Lower lobe of right lung (tissue), 2 donors: ENCODE results near the gene TNFAIP6. TPM values are rescaled to one million over a fixed set of nuclear protein-coding genes. Genes with fewer than 3 reads are reported as not detected.
"Not testable (repeated sequence)": the region's sequence is repeated elsewhere in the genome, so short reads cannot be mapped to it uniquely, and the experiment has no call there.

Experiments
- ATAC-seq, 2 donors: fragments of 200-7000 bp; cut with Tn5 transposase; one replicate each; pipeline ENCODE4 v1.9.1; 2020 to 2022; ENCODE audit warnings: mild to moderate bottlenecking in 2 of 2, moderate library complexity in 2 of 2
- DNase-seq: peaks from one replicate; pipeline ENCODE4 v3.0.0-alpha.2; 2020
- H3K27ac ChIP-seq: fragments of 200-600 bp; one replicate; pipeline ENCODE4 v1.8.0; 2022
- H3K27me3 ChIP-seq: fragments of 200-600 bp; one replicate; pipeline ENCODE4 v1.8.0; 2022; ENCODE audit warnings: low read depth
- H3K36me3 ChIP-seq: fragments of 200-600 bp; one replicate; pipeline ENCODE4 v1.8.0; 2022; ENCODE audit warnings: mild to moderate bottlenecking
- H3K4me1 ChIP-seq: fragments of 200-600 bp; one replicate; pipeline ENCODE4 v1.8.0; 2022
- H3K4me3 ChIP-seq: fragments of 200-600 bp; one replicate; pipeline ENCODE4 v1.8.0; 2022; ENCODE audit warnings: mild to moderate bottlenecking
- H3K9me3 ChIP-seq: fragments of 200-600 bp; one replicate; pipeline ENCODE4 v1.8.0; 2022
- intact Hi-C: fragments of 100-400 bp; cut with DNase I; formaldehyde crosslinking; loops from one replicate; pipeline ENCODE4 v1.11.0; 2022
- total RNA-seq: library from RNA; stranded (reverse); fragmentation: NEBNext Ultra II Directional; extraction: Animal tissue kit (Norgen Biotek cat#: 25700); gene quantifications from one replicate; pipeline ENCODE4 v1.2.1, GENCODE V29; 2021
- TF ChIP-seq, protein P1 (sequence below): fragments of 200-600 bp; IDR thresholded peaks from one replicate; pipeline ENCODE4 v1.8.0; 2022; ENCODE audit warnings: antibody characterized with exemption, mild to moderate bottlenecking
- donor health status: DM: no; HTN: yes; CAD: no; lungs with severe emphysema.

The TNFAIP6 gene
- total RNA-seq, 1 donor from 2014 or later, result 2.1 TPM

DNA sequence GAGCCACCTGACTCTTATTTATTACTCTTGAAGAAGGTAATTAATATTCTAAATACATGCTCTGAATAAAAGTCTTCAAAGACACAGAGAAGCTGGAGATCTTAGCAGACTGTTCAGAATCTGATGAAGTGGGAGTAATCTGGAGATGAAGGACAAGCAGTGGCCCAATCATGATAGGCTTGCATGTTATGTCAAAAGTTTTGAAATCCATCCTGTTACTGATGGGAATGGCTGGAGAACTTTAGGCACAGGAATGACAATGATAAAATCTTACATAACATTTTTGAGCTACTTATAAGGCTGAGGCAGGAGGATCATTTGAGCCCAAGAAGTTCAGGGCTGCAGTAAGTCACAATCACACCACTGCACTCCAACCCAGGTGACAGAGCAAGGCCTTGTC is 49.9 kb downstream of the TNFAIP6 start:
- TF ChIP-seq, protein P1, sequence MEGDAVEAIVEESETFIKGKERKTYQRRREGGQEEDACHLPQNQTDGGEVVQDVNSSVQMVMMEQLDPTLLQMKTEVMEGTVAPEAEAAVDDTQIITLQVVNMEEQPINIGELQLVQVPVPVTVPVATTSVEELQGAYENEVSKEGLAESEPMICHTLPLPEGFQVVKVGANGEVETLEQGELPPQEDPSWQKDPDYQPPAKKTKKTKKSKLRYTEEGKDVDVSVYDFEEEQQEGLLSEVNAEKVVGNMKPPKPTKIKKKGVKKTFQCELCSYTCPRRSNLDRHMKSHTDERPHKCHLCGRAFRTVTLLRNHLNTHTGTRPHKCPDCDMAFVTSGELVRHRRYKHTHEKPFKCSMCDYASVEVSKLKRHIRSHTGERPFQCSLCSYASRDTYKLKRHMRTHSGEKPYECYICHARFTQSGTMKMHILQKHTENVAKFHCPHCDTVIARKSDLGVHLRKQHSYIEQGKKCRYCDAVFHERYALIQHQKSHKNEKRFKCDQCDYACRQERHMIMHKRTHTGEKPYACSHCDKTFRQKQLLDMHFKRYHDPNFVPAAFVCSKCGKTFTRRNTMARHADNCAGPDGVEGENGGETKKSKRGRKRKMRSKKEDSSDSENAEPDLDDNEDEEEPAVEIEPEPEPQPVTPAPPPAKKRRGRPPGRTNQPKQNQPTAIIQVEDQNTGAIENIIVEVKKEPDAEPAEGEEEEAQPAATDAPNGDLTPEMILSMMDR, result no peak
- H3K27me3 ChIP-seq, result no peaks in the 10 kb centered on the region
- intact Hi-C loops, result no loop called here

DNA sequence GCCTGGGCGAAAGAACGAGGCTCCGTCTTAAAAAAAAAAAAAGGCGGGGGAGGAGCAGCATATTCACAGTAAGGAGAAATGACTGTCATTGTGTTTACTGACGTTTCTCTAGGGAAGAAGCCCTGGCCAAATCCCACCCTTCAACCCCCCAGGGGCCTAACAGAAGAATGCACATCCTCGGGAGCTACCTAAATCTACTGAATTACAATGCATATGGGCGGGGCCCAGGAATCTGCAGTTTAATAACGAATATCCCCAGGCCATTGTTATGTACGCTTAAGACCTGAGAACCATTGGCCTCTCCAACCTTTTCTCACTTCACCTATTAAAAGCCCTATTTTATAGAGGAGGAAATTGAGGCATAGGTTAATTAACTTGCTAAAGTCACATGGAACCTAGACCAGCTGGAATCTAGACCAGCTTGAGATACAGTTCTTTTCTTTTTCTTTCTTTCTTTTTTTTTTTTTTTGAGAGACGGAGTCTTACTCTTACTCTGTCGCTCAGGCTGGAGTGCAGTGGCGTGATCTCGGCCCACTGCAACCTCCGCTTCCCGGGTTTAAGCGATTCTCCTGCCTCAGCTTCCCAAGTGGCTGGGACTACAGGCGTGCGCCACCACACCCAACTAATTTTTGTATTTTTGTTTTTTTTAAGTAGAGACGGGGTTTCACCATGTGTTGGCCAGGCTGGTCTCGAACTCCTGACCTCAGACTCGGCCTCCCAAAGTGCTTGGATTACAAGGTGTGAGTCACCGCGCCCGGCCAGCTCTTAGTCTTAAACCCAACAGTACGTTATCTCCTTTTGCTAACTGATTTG is 51.6 kb downstream of the TNFAIP6 start:
- DNase-seq, result no peak
- intact Hi-C loops, result no loop called here
- TF ChIP-seq, protein P1, result no peak
- ATAC-seq, result no peak
- Histone ChIP-seq H3K4me3 (peak overlapping the region; percentile 92), H3K9me3 (no peaks in the 10 kb centered on the region), H3K4me1 (peaks cover 13% of the 10 kb centered on the region), H3K27me3 (no peaks in the 10 kb centered on the region), H3K27ac (peak overlapping the region; percentile 91), H3K36me3 (peaks cover 22% of the 10 kb centered on the region)

More for the DNA sequence above, 49.9 kb downstream of the TNFAIP6 start:
- H3K4me3 ChIP-seq, result no peak overlapping the region
- ATAC-seq (no peak), DNase-seq (no peak)
- H3K27ac ChIP-seq, result no peak overlapping the region
- H3K9me3 ChIP-seq, result no peaks in the 10 kb centered on the region
- H3K4me1 ChIP-seq, result peaks cover 13% of the 10 kb centered on the region
- H3K36me3 ChIP-seq, result peaks cover 5% of the 10 kb centered on the region

DNA sequence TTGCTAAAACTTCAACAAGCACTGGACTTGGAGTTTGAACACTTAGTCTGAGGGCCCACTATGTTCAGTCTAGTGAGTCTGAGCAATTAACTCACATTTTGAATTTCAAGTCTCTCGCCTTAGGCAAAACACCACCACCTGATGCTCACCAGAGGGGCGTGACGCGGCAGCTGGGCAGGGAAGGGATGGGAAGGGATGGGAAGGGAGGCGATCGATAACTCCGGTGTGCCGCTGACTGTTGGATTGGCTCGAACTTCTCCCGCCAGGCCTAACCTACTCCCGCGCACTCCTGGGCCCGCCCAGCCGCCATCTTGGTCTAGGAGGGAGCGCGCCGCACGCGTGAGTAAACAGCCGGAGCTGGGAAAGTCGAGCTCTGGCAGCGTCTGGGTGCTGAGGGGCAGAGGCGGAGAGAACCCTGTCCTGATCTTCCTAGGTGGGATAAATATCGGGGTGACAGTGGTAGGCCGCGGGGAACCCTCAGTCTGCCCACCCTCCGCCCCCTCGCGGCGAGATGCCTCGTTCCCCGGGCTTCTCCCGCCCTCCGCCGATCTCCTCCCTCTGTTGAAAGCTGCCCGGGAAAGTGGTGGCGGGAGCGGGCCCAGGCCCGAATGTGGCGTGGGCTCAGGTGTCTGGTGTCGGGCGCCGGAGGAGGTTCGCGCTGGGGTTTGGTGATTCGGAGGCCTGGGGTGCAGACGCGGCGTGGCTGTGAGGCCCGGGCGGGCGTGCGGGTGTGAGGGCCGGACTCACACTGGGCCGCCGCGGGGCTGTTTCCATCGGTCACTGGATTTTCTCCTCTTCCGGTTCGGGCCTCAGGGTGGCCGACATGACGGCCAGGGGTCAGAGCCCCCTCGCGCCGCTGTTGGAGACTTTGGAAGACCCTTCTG is 52.5 kb downstream of the TNFAIP6 start, which contains the start of gene RIF1:
RIF1 (plus strand) TSS at position 302 of the 884 bp plus-strand sequence; CDS start at position 824, 522 bp downstream.
- TF ChIP-seq, protein P1, result peak; percentile 67
- Histone ChIP-seq H3K4me3 (peak within 1 kb of the TSS; percentile 92), H3K4me1 (peaks cover 13% of the 10 kb centered on the region), H3K36me3 (peaks cover 31% of the 10 kb centered on the region), H3K27me3 (no peaks in the 10 kb centered on the region), H3K9me3 (no peaks in the 10 kb centered on the region), H3K27ac (peak within 1 kb of the TSS; percentile 91)
- intact Hi-C loops, result no loop called here
- ATAC-seq (peak; percentile 99), DNase-seq (peak; percentile 93)

DNA sequence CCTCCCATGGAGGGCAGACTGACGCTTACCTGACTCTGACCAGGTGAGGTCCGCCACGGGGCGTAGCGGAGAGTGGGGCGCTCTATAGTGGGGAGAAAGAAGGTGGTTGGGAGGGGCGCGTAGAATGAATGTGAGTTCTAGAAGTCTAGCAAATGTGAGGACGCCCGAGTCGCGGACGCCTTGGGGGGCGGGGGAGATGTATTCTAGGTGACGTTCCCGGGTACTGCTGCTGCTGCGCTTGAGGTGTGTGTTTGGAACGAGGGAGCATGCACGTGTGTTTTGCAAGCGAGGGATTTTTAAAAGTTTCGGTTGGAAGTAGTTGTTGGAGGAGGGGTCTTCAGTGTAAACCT is 53.1 kb downstream of the TNFAIP6 start:
- Histone ChIP-seq H3K27ac (peak overlapping the region; percentile 91), H3K36me3 (peaks cover 37% of the 10 kb centered on the region), H3K27me3 (no peaks in the 10 kb centered on the region), H3K4me1 (peaks cover 13% of the 10 kb centered on the region), H3K4me3 (peak overlapping the region; percentile 92), H3K9me3 (no peaks in the 10 kb centered on the region)
- intact Hi-C loops, result no loop called here
- peak; percentile 51 for DNase-seq
- TF ChIP-seq, protein P1, result no peak
- ATAC-seq, result peak in 1 of 2 donors; percentile 55

DNA sequence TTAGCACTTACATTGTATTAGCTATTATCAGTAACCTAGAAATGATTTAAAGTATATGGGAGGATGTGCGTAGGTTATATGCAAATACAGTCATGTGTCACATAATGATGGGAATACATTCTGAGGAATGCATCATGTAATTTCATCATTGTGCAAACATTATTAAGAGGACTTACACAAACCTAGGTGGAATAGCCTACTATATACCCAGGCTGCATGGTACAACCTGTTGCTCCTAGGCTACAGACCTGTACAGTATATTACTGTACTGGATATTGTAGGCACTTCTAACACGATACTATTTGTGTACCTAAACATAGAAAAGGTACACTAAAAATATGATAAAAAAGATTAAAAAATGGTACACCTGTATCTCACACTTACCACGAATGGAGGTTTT is 60.3 kb downstream of the TNFAIP6 start:
- no peak overlapping the region for H3K27ac ChIP-seq
- intact Hi-C loops, result no loop called here
- no peak for DNase-seq
- H3K4me3 ChIP-seq, result no peak overlapping the region
- H3K27me3 ChIP-seq, result no peaks in the 10 kb centered on the region
- no peak for ATAC-seq
- no peaks in the 10 kb centered on the region for H3K4me1 ChIP-seq
- H3K9me3 ChIP-seq, result no peaks in the 10 kb centered on the region
- peaks cover 97% of the 10 kb centered on the region for H3K36me3 ChIP-seq
- TF ChIP-seq, protein P1, result no peak

DNA sequence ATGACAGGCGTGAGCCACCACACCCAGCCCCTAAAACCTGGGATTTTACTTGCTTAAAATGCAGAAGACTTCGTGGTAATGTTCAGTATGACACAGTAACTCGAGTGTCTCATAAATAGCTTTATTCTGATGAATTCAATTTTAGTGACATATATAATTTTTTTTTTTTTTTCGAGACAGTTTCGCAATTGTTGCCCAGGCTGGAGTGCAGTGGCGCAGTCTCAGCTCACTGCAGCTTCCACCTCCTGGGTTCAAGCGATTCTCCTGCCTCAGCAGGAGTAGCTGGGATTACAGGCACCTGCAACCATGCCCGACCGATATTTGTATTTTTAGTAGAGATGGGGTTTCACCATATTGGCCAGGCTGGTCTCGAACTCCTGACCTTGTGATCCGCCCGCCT is 64.3 kb downstream of the TNFAIP6 start:
- ATAC-seq, intact Hi-C loops: not testable (repeated sequence)

More for the DNA sequence above, 64.3 kb downstream of the TNFAIP6 start:
- H3K36me3 ChIP-seq, result peaks cover 80% of the 10 kb centered on the region
- not testable (repeated sequence) for H3K27me3 ChIP-seq, H3K27ac ChIP-seq, H3K9me3 ChIP-seq, H3K4me3 ChIP-seq, H3K4me1 ChIP-seq, DNase-seq
